K562 (cell line): ENCODE measurements around the gene ZDHHC8. TPM values are rescaled to one million over a fixed set of nuclear protein-coding genes. Genes with fewer than 3 reads are reported as not detected.

Source experiments
- ATAC-seq: fragments of 200-7000 bp; cut with Tn5 transposase; 3 replicates; pipeline ENCODE4 v1.9.1; 2020; ENCODE audit warnings: moderate library complexity
- BruUV-seq: library from RNA; stranded (reverse); fragments of 400-500 nt; replicated peaks from 2 replicates; lab custom pipeline; 2021; lab: Mats Ljungman, UMichigan
- CTCF ChIA-PET: fragments of 300-600 bp; formaldehyde crosslinking; extraction: SDS; loops from one replicate; lab custom pipeline; 2021; ENCODE audit warnings: low intra/inter-chr PET ratio; lab: Yijun Ruan, JAX
- POLR2A ChIA-PET: fragments of 300-600, 350-650 bp; sonication (Branson Sonifier 250); formaldehyde crosslinking; extraction: SDS; loops from one replicate; lab custom pipeline; 2021; ENCODE audit warnings: antibody characterized with exemption, inconsistent platforms; lab: Yijun Ruan, JAX
- DNase-seq, 4 experiments: peaks; one replicate each; pipeline versions ENCODE4 v3.0.0 to v3.0.0-alpha.2; 2011 to 2018; ENCODE audit warnings: low spot score in 3 of 4, mixed read lengths in 3 of 4; ENCODE audit errors: extremely low read depth in 1 of 4
- FAIRE-seq: peaks from 2 replicates; lab custom pipeline; 2011; peaks lifted over from hg19 to GRCh38; lab: Jason Lieb, UNC
- H2AFZ ChIP-seq: 2 replicates; pipeline ENCODE4 v1.6.0; 2011; ENCODE audit warnings: low read depth, low read length, control low read depth, inconsistent platforms
- H3K27ac ChIP-seq: fragments of 200-600 bp; 3 replicates; pipeline ENCODE4 v1.8.0; 2011; ENCODE audit warnings: low read depth, mild to moderate bottlenecking, control low read depth, inconsistent platforms, low read length, moderate library complexity, mixed read lengths; ENCODE audit errors: extremely low read depth
- H3K27me3 ChIP-seq, 2 experiments: fragments of 300-600 bp in 1 of 2; 2 replicates in 1 of 2; 3 replicates in 1 of 2; pipeline versions ENCODE4 v1.6.0 to v1.8.0; 2011; ENCODE audit warnings: inconsistent platforms in 2 of 2, low read length in 2 of 2, mild to moderate bottlenecking in 1 of 2, mixed read lengths in 1 of 2, moderate library complexity in 1 of 2; ENCODE audit not compliant: control insufficient read depth in 2 of 2, insufficient read depth in 2 of 2
- H3K36me3 ChIP-seq: fragments of 300-600 bp; 3 replicates; pipeline ENCODE4 v1.8.0; 2011; ENCODE audit warnings: mild to moderate bottlenecking, low read length, inconsistent platforms; ENCODE audit not compliant: control insufficient read depth, insufficient read depth
- H3K4me1 ChIP-seq, 2 experiments: fragments of 200-600 bp in 1 of 2; replicated peaks in 1 of 2; 2 replicates in 1 of 2; 3 replicates in 1 of 2; pipeline versions ENCODE4 v1.5.1 to v1.8.0; 2011; ENCODE audit warnings: inconsistent platforms in 2 of 2, low read length in 2 of 2, mild to moderate bottlenecking in 1 of 2, mixed read lengths in 1 of 2, moderate library complexity in 1 of 2; ENCODE audit not compliant: control insufficient read depth in 2 of 2, insufficient read depth in 2 of 2
- H3K4me2 ChIP-seq: 2 replicates; pipeline ENCODE4 v1.6.1; 2011; ENCODE audit warnings: low read length, control low read depth, inconsistent platforms, mixed read lengths; ENCODE audit not compliant: insufficient read depth
- H3K4me3 ChIP-seq: fragments of 200-600 bp; sonication (generic), shearing (Covaris generic); 2 replicates; pipeline ENCODE4 v1.5.1; 2016; ENCODE audit warnings: control low read depth, inconsistent platforms
- H3K79me2 ChIP-seq: fragments of 200-600 bp; 3 replicates; pipeline ENCODE4 v1.8.0; 2011; ENCODE audit warnings: low read length, inconsistent platforms; ENCODE audit not compliant: control insufficient read depth, insufficient read depth
- H3K9ac ChIP-seq, 2 experiments: 2 replicates each; pipeline versions ENCODE4 v1.6.0 to v1.6.1; 2011; ENCODE audit warnings: low read depth in 2 of 2, low read length in 2 of 2, control low read depth in 1 of 2, inconsistent platforms in 1 of 2, mild to moderate bottlenecking in 1 of 2, mixed read lengths in 1 of 2; ENCODE audit not compliant: insufficient read depth in 1 of 2
- H3K9me1 ChIP-seq: one replicate; pipeline ENCODE4 v1.6.0; 2011; ENCODE audit warnings: inconsistent platforms, mild to moderate bottlenecking, low read length, moderate library complexity; ENCODE audit not compliant: control insufficient read depth, insufficient read depth
- H3K9me3 ChIP-seq: replicated peaks from 2 replicates; pipeline ENCODE4 v1.5.1; 2011; ENCODE audit warnings: low read depth, low read length, inconsistent platforms; ENCODE audit not compliant: control insufficient read depth, insufficient read depth
- H4K20me1 ChIP-seq: replicated peaks from 2 replicates; pipeline ENCODE4 v1.6.1; 2011; ENCODE audit warnings: low read length, inconsistent platforms, mixed read lengths; ENCODE audit not compliant: control insufficient read depth, insufficient read depth
- GABPB2 ChIP-seq: fragments of 250-450 bp; sonication (Bioruptor Pico); conservative IDR thresholded peaks from 2 replicates; pipeline ENCODE4 v1.5.1; 2021; ENCODE audit warnings: mild to moderate bottlenecking
- NUFIP1 ChIP-seq: fragments of 450-650 bp; IDR thresholded peaks from 2 replicates; pipeline ENCODE4 v1.6.1; 2018; ENCODE audit not compliant: partially characterized antibody
- PHF21A ChIP-seq: fragments of 450-650 bp; IDR thresholded peaks from 2 replicates; pipeline ENCODE4 v1.6.1; 2017; ENCODE audit warnings: low read depth, borderline replicate concordance
- SMARCA5 ChIP-seq: fragments of 450-650 bp; IDR thresholded peaks from 2 replicates; pipeline ENCODE4 v1.6.1; 2016
- TFAM ChIP-seq: fragments of 250-450 bp; sonication (Bioruptor Pico); conservative IDR thresholded peaks from 2 replicates; pipeline ENCODE4 v1.5.0; 2021; ENCODE audit warnings: mild to moderate bottlenecking, moderate library complexity
- ZNF121 ChIP-seq: sonication (generic); formaldehyde crosslinking; conservative IDR thresholded peaks from 2 replicates; pipeline ENCODE4 v1.8.0; 2022; ENCODE audit warnings: missing genetic modification reagents
- ZNF830 ChIP-seq: fragments of 250-450 bp; sonication (Bioruptor Pico); IDR thresholded peaks from 2 replicates; pipeline ENCODE4 v1.5.0; 2021; ENCODE audit warnings: mild to moderate bottlenecking
- WGBS: fragments of 100-300 bp; shearing (Covaris generic); methylation state at CpG from one replicate; pipeline ENCODE4 v1.1.6; 2016; ENCODE audit warnings: low coverage, mixed read lengths; ENCODE audit not compliant: insufficient coverage; ENCODE audit errors: missing lambda C conversion rate; 5-methylcytosine and 5-hydroxymethylcytosine counted together
- in situ Hi-C: fragments of 300-500 bp; cut with MboI; formaldehyde crosslinking; loops from 4 replicates; pipeline ENCODE4 v1.15.0; 2018; ENCODE audit warnings: inconsistent platforms, mixed read lengths
- intact Hi-C: fragments of 100-400 bp; cut with micrococcal nuclease; formaldehyde crosslinking; loops from 2 replicates; pipeline ENCODE4 v1.14.2; 2022
- polyA plus RNA-seq, 8 experiments: library from polyadenylated mRNA; depleted of rRNA in 4 of 8; stranded (reverse) in 5 of 8; unstranded in 3 of 8; fragments of >200 nt; fragmentation: Nextera tagmentation in 2 of 8; fragmentation: Illumina TruSeq in 1 of 8; extraction: Ambion mirVana in 2 of 8; extraction: Trizol in 1 of 8; gene quantifications; 2 replicates each; pipeline versions ENCODE4 v1.2.1 to v1.2.3, GENCODE V29; 2011 to 2014; ENCODE audit warnings: inconsistent platforms in 1 of 8, missing spikeins in 1 of 8
- total RNA-seq, 7 experiments: library from RNA; depleted of rRNA in 6 of 7; stranded (reverse); fragments of >200 nt in 6 of 7; fragmentation: Illumina TruSeq in 2 of 7; extraction: Trizol in 2 of 7; gene quantifications; 2 replicates each; pipeline versions ENCODE4 v1.2.1 to v1.2.3, GENCODE V29; 2011 to 2021; ENCODE audit warnings: low replicate concordance in 1 of 7
- TF ChIP-seq, protein P1 (sequence below): sonication (generic); formaldehyde crosslinking; IDR thresholded peaks from 2 replicates; pipeline ENCODE4 v1.8.1; 2023; ENCODE audit warnings: missing genetic modification reagents, mild to moderate bottlenecking, borderline replicate concordance
- TF ChIP-seq, protein P2 (sequence below): sonication (generic); formaldehyde crosslinking; IDR thresholded peaks from 2 replicates; pipeline ENCODE4 v1.8.0; 2023; ENCODE audit warnings: missing genetic modification reagents, mild to moderate bottlenecking, borderline replicate concordance

Gene ZDHHC8
- total and polyA plus RNA-seq, 9 of the 15 experiments (the other 6 are each of a cell fraction or from before 2014, with no cell fraction given) = 0.04 to 109 (median 16.4) TPM

DNA sequence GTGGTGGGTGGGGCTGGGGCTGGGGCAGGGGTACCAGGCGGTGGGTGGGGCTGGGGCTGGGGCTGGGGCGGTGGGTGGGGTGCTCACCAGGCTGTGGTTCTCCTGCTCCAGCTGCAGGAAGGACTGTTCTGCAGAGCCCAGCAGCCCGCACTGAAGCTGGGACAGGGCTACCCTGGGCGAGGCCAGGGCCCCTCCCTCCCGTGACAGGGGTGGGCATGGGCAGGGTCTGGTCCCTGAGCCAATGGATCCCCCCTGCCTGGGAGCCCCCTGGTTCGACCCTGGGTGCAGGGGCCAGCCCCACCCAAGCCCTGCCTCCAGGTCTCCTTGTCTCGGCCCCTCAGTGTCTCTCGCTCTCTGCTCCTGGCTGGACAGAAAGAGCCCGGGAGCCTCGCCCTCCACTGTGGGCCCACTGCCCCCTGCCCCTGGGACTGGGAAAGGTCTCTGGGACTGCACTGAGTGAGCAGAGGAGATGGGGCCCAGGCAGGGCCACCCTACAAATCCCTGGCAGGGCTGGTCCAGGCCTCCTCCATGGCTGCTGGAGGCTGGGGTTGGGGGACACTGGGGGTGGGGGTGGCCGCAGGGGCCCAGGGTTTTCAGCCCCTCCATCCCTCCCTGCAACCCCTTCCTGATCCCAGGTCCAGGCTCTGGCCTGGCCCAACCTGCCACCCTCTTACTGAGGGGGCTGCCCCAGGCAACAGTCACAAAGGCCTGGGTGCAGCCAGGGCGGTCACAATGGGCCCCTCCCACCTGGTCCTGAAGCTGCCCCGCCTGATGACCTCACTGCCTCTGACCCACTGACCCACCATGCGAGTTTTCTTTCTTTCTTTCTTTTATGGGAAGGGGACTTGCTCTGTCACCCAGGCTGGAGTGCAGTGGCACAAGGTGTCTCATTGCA lies 19.0 kb downstream of the ZDHHC8 start, which contains the start of gene CCDC188 (continued):
- TF ChIP-seq, protein P1, sequence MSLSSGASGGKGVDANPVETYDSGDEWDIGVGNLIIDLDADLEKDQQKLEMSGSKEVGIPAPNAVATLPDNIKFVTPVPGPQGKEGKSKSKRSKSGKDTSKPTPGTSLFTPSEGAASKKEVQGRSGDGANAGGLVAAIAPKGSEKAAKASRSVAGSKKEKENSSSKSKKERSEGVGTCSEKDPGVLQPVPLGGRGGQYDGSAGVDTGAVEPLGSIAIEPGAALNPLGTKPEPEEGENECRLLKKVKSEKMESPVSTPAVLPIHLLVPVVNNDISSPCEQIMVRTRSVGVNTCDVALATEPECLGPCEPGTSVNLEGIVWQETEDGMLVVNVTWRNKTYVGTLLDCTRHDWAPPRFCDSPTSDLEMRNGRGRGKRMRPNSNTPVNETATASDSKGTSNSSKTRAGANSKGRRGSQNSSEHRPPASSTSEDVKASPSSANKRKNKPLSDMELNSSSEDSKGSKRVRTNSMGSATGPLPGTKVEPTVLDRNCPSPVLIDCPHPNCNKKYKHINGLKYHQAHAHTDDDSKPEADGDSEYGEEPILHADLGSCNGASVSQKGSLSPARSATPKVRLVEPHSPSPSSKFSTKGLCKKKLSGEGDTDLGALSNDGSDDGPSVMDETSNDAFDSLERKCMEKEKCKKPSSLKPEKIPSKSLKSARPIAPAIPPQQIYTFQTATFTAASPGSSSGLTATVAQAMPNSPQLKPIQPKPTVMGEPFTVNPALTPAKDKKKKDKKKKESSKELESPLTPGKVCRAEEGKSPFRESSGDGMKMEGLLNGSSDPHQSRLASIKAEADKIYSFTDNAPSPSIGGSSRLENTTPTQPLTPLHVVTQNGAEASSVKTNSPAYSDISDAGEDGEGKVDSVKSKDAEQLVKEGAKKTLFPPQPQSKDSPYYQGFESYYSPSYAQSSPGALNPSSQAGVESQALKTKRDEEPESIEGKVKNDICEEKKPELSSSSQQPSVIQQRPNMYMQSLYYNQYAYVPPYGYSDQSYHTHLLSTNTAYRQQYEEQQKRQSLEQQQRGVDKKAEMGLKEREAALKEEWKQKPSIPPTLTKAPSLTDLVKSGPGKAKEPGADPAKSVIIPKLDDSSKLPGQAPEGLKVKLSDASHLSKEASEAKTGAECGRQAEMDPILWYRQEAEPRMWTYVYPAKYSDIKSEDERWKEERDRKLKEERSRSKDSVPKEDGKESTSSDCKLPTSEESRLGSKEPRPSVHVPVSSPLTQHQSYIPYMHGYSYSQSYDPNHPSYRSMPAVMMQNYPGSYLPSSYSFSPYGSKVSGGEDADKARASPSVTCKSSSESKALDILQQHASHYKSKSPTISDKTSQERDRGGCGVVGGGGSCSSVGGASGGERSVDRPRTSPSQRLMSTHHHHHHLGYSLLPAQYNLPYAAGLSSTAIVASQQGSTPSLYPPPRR (CRISPR knock-in tag) = no peak
- TF ChIP-seq ZNF830 (no peak), NUFIP1 (no peak), PHF21A (no peak)

DNA sequence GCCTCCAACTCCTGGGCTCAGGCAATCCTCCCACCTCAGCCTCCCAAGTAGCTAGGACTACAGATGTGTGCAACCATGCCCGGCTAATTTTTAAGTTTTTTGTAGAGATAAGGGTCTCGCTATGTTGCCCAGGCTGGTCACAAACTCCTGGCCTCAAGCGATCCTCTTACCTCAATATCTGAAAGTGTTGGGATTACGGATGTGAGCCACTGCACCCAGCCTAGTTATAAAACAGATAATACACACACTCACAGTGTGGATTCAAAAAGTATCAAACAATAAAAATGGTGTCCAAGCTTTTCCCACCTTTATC lies 19.6 kb downstream of the ZDHHC8 start:
- no TSS peak for BruUV-seq
- Histone ChIP-seq H3K9me1 (no peaks in the 10 kb centered on the region), H3K9me3 (no peaks in the 10 kb centered on the region), H3K36me3 (no peaks in the 10 kb centered on the region), H3K4me1 (peaks cover 0 to 75% of the 10 kb centered on the region in 2 experiments; a peak in 2 of 5 replicates), H4K20me1 (peaks cover 30% of the 10 kb centered on the region; the same call in 1 of the 2 replicates), H3K4me2 (no peak overlapping the region), H3K79me2 (no peaks in the 10 kb centered on the region), H3K9ac (no peak overlapping the region), H3K27me3 (peaks cover 19 to 41% of the 10 kb centered on the region in 2 experiments; a peak in 4 of 5 replicates), H3K4me3 (no peak overlapping the region), H3K27ac (no peak overlapping the region), H2AFZ (no peak overlapping the region)
- WGBS = 20% methylated on average over 4 of the region's 4 CpGs
- in situ Hi-C loops = loop anchor here (25.0 kb wide), 1 partner anchor 536 kb away; no protein-coding TSS in a partner anchor
- POLR2A ChIA-PET = interaction anchor here (0.7 to 2.2 kb wide), 5 partner anchors 12 to 135 kb away, joined by 3 to 5 read pairs (median 3); partner anchors contain the start of gene TRMT2A
- ATAC-seq (no peak), DNase-seq (no peak), FAIRE-seq (peak; percentile 69)
- CTCF ChIA-PET = no interaction called here
- intact Hi-C loops = loop anchor here (10.0 kb wide), 1 partner anchor 264 kb away; no protein-coding TSS in a partner anchor
- TF ChIP-seq, protein P2, sequence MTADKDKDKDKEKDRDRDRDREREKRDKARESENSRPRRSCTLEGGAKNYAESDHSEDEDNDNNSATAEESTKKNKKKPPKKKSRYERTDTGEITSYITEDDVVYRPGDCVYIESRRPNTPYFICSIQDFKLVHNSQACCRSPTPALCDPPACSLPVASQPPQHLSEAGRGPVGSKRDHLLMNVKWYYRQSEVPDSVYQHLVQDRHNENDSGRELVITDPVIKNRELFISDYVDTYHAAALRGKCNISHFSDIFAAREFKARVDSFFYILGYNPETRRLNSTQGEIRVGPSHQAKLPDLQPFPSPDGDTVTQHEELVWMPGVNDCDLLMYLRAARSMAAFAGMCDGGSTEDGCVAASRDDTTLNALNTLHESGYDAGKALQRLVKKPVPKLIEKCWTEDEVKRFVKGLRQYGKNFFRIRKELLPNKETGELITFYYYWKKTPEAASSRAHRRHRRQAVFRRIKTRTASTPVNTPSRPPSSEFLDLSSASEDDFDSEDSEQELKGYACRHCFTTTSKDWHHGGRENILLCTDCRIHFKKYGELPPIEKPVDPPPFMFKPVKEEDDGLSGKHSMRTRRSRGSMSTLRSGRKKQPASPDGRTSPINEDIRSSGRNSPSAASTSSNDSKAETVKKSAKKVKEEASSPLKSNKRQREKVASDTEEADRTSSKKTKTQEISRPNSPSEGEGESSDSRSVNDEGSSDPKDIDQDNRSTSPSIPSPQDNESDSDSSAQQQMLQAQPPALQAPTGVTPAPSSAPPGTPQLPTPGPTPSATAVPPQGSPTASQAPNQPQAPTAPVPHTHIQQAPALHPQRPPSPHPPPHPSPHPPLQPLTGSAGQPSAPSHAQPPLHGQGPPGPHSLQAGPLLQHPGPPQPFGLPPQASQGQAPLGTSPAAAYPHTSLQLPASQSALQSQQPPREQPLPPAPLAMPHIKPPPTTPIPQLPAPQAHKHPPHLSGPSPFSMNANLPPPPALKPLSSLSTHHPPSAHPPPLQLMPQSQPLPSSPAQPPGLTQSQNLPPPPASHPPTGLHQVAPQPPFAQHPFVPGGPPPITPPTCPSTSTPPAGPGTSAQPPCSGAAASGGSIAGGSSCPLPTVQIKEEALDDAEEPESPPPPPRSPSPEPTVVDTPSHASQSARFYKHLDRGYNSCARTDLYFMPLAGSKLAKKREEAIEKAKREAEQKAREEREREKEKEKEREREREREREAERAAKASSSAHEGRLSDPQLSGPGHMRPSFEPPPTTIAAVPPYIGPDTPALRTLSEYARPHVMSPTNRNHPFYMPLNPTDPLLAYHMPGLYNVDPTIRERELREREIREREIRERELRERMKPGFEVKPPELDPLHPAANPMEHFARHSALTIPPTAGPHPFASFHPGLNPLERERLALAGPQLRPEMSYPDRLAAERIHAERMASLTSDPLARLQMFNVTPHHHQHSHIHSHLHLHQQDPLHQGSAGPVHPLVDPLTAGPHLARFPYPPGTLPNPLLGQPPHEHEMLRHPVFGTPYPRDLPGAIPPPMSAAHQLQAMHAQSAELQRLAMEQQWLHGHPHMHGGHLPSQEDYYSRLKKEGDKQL (CRISPR knock-in tag) = 0 out of 2 replicates have a peak, but pooled peaks have one; percentile 37
- TF ChIP-seq SMARCA5 (0 out of 2 replicates have a peak, but pooled peaks have one; percentile 12), TFAM (no peak), ZNF121 (peak; percentile 98), GABPB2 (CRISPR knock-in tag) (0 out of 2 replicates have a peak, but pooled peaks have one; percentile 26)
